Central memory CD8-positive, alpha-beta T cell (primary cell): ENCODE measurements around the gene FGF1.

ENCODE experiments used
- ATAC-seq: fragments of 150-1000 bp; cut with Tn5 transposase; replicated peaks from 2 replicates; pipeline ENCODE4 v1.10.0; 2022; ENCODE audit warnings: mild to moderate bottlenecking, moderate FRiP score, moderate number of reproducible peaks; ENCODE audit not compliant: poor library complexity, severe bottlenecking; ENCODE audit errors: extremely low read depth
- DNase-seq, 2 donors: peaks; one replicate each; pipeline ENCODE4 v3.0.0; 2021; ENCODE audit warnings: low spot score in 2 of 2
- H3K27ac Mint-ChIP-seq: one replicate; pipeline ENCODE4 v1.8.0; 2022; ENCODE audit warnings: low read depth, mild to moderate bottlenecking, moderate library complexity, mixed read lengths
- H3K27me3 Mint-ChIP-seq: one replicate; pipeline ENCODE4 v1.8.0; 2022; ENCODE audit warnings: mixed read lengths
- H3K36me3 Mint-ChIP-seq: one replicate; pipeline ENCODE4 v1.8.0; 2022; ENCODE audit warnings: mild to moderate bottlenecking, moderate library complexity, mixed read lengths; ENCODE audit not compliant: insufficient read depth
- H3K4me1 Mint-ChIP-seq: one replicate; pipeline ENCODE4 v1.8.0; 2022; ENCODE audit warnings: mixed read lengths
- H3K4me3 Mint-ChIP-seq: one replicate; pipeline ENCODE4 v1.8.0; 2022; ENCODE audit warnings: mild to moderate bottlenecking, moderate library complexity, mixed read lengths
- H3K9me3 Mint-ChIP-seq: one replicate; pipeline ENCODE4 v1.8.0; 2022; ENCODE audit warnings: mixed read lengths

The FGF1 gene

DNA sequence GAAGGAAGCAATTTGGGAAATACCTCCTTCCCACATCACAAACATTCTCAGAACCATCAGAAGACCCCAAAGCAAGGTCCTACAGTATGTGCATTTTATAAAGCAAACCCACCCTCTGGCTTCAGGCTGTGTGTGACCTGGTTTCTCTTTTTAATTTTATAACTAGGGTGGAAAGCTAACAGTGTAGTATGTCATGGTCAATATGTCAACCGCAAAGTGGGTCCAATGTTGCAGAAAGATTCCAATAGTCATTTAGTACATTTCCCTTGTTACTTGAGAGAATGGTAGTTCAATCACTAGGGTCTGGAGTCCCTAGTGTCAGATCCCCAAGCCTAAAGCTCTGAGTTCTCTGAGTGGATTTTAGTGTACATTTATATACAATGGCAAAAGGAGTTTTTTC lies 96.2 kb downstream of the FGF1 start:
- Mint-ChIP-seq H3K9me3 (no peaks in the 10 kb centered on the region), H3K4me3 (no peak overlapping the region), H3K27me3 (peaks cover 68% of the 10 kb centered on the region), H3K36me3 (no peaks in the 10 kb centered on the region), H3K4me1 (no peaks in the 10 kb centered on the region), H3K27ac (no peak overlapping the region)
- ATAC-seq, result no peak
- no peak for DNase-seq

- DNase-seq (no peak), ATAC-seq (no peak)
- Mint-ChIP-seq H3K4me3 (no peak overlapping the region), H3K4me1 (peaks cover 6% of the 10 kb centered on the region), H3K27me3 (peaks cover 69% of the 10 kb centered on the region), H3K36me3 (no peaks in the 10 kb centered on the region), H3K27ac (no peak overlapping the region), H3K9me3 (no peaks in the 10 kb centered on the region)
These were observed 98.4 kb downstream of the FGF1 start for GRCh38 chr5:142587354-142587965.

GRCh38 chr5:142586552-142586951 lies 99.3 kb downstream of the FGF1 start:
- Mint-ChIP-seq H3K9me3 (no peaks in the 10 kb centered on the region), H3K27ac (no peak overlapping the region), H3K4me1 (peaks cover 10% of the 10 kb centered on the region), H3K27me3 (peaks cover 65% of the 10 kb centered on the region), H3K4me3 (no peak overlapping the region), H3K36me3 (no peaks in the 10 kb centered on the region)
- ATAC-seq, result no peak
- DNase-seq, result no peak

- Mint-ChIP-seq H3K4me1 (peaks cover 20% of the 10 kb centered on the region), H3K27ac (no peak overlapping the region), H3K27me3 (peaks cover 54% of the 10 kb centered on the region), H3K9me3 (no peaks in the 10 kb centered on the region), H3K4me3 (no peak overlapping the region), H3K36me3 (no peaks in the 10 kb centered on the region)
- ATAC-seq, result no peak
- DNase-seq, result no peak
These were observed 100.4 kb downstream of the FGF1 start for GRCh38 chr5:142585451-142585850.

DNA sequence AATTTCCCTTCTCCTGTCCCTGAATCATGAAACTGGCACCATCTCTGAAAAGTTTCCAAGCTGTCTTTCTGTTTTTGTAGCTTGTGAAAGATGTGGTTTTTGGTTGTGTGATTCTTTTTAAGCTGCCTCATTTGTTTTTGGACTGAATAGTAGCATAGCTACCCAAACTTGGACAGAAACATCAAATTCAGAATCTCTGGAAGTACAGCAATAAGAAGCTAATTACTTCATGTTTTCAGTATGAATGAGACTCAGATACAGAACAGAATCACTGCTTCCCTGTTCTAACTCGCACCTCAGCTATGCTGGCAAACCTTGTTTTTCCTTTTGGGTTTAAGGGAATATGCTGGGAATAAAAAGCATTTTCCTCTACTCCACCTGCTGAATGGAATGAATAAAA lies 101.0 kb downstream of the FGF1 start:
- H3K9me3 Mint-ChIP-seq, result no peaks in the 10 kb centered on the region
- ATAC-seq (no peak), DNase-seq (no peak)
- H3K36me3 Mint-ChIP-seq, result no peaks in the 10 kb centered on the region
- H3K4me1 Mint-ChIP-seq, result peaks cover 25% of the 10 kb centered on the region
- H3K27ac Mint-ChIP-seq, result no peak overlapping the region
- H3K4me3 Mint-ChIP-seq, result no peak overlapping the region
- peaks cover 48% of the 10 kb centered on the region for H3K27me3 Mint-ChIP-seq

GRCh38 chr5:142578161-142578830 lies 107.6 kb downstream of the FGF1 start:
- ATAC-seq (no peak), DNase-seq (no peak)
- Mint-ChIP-seq H3K27ac (no peak overlapping the region), H3K36me3 (no peaks in the 10 kb centered on the region), H3K4me3 (no peak overlapping the region), H3K9me3 (peaks cover 8% of the 10 kb centered on the region), H3K27me3 (no peaks in the 10 kb centered on the region), H3K4me1 (peaks cover 31% of the 10 kb centered on the region)

DNA sequence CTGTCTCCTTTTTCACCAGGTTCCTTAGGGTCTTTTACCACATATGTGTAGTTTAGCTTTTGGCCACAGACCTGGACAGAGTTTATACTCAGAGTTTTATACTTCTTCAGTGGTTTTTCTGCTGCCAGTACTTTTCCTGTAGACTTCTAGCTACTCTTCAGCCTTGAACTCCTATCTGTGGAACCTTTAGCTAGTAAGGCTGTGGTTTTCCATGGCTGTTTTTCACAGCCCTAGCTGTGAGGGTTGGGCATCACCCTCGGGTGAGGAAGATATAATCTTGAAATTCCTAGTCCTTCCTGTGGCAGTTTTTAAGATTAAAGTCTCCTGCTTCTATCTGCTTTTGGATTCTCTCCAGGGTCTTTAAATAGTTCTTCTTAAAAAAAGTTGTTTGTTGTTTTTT lies 109.1 kb downstream of the FGF1 start:
- Mint-ChIP-seq H3K4me3 (no peak overlapping the region), H3K9me3 (peaks cover 8% of the 10 kb centered on the region), H3K4me1 (peaks cover 24% of the 10 kb centered on the region), H3K36me3 (no peaks in the 10 kb centered on the region), H3K27me3 (no peaks in the 10 kb centered on the region), H3K27ac (no peak overlapping the region)
- no peak for ATAC-seq
- no peak for DNase-seq

DNA sequence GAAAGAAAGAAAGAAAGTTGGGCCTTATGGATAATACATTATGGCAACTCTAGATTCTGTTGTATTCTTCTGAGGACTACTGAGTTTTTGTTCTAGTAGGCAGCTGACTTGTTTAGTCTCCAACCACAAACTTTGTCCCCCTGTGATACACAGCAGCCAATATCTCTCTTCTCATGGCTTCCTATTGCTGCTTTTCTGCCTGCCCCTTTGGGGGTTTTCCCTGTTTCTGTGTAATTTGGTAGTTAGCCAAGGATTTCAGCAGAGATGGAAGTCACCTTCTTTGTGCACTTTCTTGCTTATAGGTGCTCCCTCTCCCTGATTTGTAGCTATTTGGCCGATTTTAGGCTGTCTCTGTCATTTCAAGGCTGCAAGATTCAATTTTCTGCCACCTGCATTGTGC lies 109.6 kb downstream of the FGF1 start:
- no peak for ATAC-seq

GRCh38 chr5:142572006-142572405 lies 113.9 kb downstream of the FGF1 start:
- Mint-ChIP-seq H3K27ac (no peak overlapping the region), H3K9me3 (no peaks in the 10 kb centered on the region), H3K27me3 (peaks cover 1% of the 10 kb centered on the region), H3K4me1 (no peaks in the 10 kb centered on the region), H3K36me3 (no peaks in the 10 kb centered on the region), H3K4me3 (no peak overlapping the region)
- ATAC-seq (no peak), DNase-seq (no peak)

More for the DNA sequence above, 109.6 kb downstream of the FGF1 start:
- no peak overlapping the region for H3K4me3 Mint-ChIP-seq
- H3K27ac Mint-ChIP-seq, result no peak overlapping the region
- no peaks in the 10 kb centered on the region for H3K36me3 Mint-ChIP-seq
- H3K9me3 Mint-ChIP-seq, result peaks cover 8% of the 10 kb centered on the region
- no peaks in the 10 kb centered on the region for H3K27me3 Mint-ChIP-seq
- DNase-seq, result no peak
- peaks cover 19% of the 10 kb centered on the region for H3K4me1 Mint-ChIP-seq

DNA sequence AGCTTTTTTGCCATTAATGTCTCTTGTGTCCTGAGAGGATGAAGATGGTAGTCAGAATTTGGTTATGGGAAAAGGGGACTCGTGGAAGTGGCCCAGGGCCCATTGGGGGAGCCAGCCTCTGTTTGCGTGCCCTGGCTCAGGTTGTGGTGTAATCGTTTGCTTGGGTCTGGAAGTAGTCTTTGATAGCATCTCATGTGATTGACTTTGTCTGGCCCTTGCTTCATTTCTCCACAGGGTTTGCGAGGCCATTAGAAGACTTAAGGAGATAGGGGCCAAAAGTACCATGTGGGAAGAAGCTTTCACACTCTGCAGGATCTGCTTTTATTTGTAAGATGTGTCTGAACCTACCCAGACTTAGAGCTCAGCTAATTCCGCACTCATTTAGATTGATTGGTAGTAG lies 114.5 kb downstream of the FGF1 start:
- Mint-ChIP-seq H3K4me3 (no peak overlapping the region), H3K9me3 (no peaks in the 10 kb centered on the region), H3K36me3 (no peaks in the 10 kb centered on the region), H3K4me1 (no peaks in the 10 kb centered on the region), H3K27ac (no peak overlapping the region), H3K27me3 (peaks cover 8% of the 10 kb centered on the region)
- DNase-seq (no peak), ATAC-seq (no peak)

GRCh38 chr5:142569905-142570304 lies 116.0 kb downstream of the FGF1 start:
- H3K27ac Mint-ChIP-seq, result no peak overlapping the region
- H3K9me3 Mint-ChIP-seq, result no peaks in the 10 kb centered on the region
- H3K36me3 Mint-ChIP-seq, result no peaks in the 10 kb centered on the region
- no peak overlapping the region for H3K4me3 Mint-ChIP-seq
- H3K27me3 Mint-ChIP-seq, result peaks cover 8% of the 10 kb centered on the region
- DNase-seq (no peak), ATAC-seq (no peak)
- H3K4me1 Mint-ChIP-seq, result no peaks in the 10 kb centered on the region

DNA sequence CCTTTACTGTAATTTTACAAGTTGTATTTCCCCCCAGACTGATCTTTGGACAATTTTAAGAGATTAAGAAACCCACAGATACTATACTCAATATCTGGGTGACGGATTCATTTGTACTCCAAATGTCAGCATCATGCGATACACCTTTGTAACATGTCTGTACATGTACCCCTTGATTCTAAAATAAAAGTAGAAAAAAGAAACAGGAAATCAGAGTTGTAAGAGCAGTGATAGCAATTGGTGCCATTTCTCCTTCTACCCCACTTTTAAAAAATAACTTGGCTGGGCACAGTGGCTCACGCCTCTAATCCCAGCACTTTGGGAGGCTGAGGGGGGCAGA lies 116.9 kb downstream of the FGF1 start:
- Mint-ChIP-seq H3K27me3 (peaks cover 8% of the 10 kb centered on the region), H3K36me3 (no peaks in the 10 kb centered on the region), H3K9me3 (no peaks in the 10 kb centered on the region), H3K27ac (no peak overlapping the region), H3K4me1 (no peaks in the 10 kb centered on the region), H3K4me3 (no peak overlapping the region)
- ATAC-seq, result no peak
- DNase-seq, result no peak

GRCh38 chr5:142568283-142568995 lies 117.5 kb downstream of the FGF1 start:
- Mint-ChIP-seq H3K27me3 (peaks cover 8% of the 10 kb centered on the region), H3K27ac (no peak overlapping the region), H3K4me1 (no peaks in the 10 kb centered on the region), H3K4me3 (no peak overlapping the region), H3K36me3 (no peaks in the 10 kb centered on the region), H3K9me3 (no peaks in the 10 kb centered on the region)
- no peak for DNase-seq
- no peak for ATAC-seq
